Cerebellar nuclear complex (tissue), 1 donor: ENCODE results near the gene PRKCB.
"Not testable (repeated sequence)": the region's sequence is repeated elsewhere in the genome, so short reads cannot be mapped to it uniquely, and the experiment has no call there.

Source experiments
- DNase-seq, 2 experiments: peaks; one replicate each; lab custom pipeline; 2025; lab: John Stamatoyannopoulos, UW

The PRKCB gene

DNA sequence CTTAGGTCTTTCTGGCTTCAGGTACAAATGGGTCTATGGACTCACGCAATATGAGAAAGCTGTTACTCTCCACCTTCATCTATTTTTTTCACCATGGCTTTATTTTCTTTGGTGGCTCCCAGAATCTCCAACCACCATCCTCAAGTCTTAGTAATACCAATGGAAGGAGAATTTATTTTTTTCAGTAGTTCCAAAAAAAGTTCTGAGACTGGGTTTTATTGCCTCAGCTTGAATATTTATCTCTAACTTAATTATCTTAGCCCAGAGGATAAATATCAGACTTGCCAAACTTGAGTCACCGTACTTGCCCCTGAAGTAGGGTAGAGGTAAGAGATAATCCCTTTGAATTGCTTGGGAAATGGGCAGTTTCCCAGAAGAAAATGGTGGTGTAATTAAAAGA lies 397.2 kb downstream of the PRKCB start:
- DNase-seq = no peak

DNA sequence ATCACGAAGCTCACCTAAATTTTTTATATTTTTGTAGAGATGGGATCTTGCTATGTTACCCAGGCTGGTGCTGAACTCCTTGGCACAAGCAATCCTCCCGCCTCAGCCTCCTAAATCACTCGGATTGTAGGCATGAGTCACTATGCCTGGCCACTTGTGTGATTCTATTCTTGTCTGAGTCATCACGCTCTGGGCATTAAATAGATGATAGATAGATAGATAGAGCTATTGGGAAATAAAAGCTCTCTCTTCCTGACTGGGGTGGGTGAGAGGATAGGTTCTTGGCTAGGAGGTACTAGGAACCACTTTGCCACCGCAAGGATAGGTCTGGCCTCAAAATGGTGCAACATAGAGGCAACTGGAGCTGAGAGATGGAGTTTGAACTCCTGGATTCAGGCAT lies 399.0 kb downstream of the PRKCB start:
- DNase-seq = no peak

DNA sequence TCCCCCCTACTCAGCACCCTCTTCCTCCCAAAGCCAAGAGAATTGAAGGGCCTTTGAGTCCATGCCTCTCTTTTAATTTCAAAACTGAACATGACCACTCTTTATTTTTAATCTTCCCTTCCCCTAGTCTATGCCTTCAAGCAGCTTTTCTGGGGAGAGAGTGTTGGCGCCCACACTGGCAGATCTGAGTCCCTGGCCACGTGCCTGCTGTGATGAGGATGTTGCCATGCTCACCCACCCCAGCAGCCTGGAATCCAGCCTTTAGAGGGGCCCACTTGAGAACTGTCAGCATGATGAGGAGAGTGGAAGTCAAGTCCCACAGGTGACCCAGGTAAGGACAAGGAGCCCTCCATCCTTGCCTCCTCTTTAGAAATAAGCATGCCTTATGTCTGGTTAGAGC lies 400.0 kb downstream of the PRKCB start:
- DNase-seq = no peak

DNA sequence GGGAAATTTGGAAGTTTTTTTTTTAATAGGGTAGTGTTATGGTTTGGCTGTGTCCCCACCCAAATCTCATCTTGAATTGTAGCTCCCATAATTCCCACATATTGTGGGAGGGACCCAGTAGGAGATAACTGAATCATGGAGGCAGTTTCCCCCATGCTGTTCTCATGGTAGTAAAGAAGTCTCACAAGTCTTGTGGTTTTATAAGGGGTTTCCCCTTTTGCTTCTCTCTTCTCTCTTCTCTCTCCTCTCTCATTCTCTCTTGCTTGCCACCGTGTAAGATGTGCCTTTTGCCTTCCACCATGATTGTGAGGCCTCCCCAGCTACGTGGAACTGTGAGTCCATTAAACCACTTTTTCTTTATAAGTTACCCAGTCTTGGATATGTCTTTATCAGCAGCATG lies 403.1 kb downstream of the PRKCB start:
- DNase-seq = not testable (repeated sequence)

DNA sequence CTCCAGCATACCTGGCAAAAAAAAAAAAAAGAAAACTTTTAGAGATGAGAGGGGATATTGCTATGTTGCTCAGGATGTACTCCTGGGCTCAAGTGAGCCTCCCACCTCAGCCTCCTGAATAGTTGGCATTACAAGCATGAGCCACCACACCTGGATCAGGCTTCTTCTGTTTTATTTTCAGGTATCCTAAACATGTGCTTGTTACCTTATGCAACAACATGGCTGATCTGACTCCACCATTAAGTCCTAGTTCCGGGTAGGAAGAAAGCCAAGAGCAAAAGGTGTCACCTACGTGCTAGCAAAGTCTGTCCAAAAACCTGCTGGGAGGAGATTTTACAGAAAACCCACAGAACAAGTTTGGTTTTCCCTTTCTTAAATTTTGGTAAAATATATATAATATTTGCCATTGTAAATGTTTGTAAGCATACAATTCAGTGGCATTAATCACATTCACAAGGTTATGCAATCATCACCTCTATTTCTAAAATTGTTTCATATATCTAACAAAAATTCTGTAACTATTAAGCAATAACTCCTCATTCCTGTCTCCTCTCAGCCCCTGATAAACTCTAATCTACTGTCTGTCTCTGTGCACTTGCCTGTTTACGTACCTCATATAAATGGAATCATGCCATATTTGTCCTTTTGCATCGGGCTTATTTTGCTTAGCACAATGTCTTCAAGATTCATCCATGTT lies 411.3 kb downstream of the PRKCB start:
- no peak for DNase-seq

DNA sequence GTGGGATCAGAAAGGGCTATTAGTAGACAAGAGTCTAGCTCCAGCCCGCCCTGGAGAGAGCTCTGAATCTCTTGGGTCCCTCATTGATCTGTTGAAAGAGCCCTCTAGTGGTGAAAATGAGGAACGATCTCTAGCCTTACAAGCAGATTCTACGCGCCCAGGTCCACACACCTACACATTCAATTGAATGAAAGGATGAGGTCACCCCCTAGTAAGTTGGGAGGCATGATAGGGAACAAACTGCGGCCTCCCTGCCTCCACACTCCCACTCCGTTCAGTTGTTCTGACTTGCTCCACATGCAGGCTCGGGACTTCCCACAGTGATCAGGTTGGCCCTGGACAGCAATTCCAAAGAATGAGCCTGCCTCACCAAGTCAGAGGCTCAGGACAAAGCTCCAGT lies 417.4 kb downstream of the PRKCB start:
- peak in 1 of 2 experiments; percentile 1 for DNase-seq

DNA sequence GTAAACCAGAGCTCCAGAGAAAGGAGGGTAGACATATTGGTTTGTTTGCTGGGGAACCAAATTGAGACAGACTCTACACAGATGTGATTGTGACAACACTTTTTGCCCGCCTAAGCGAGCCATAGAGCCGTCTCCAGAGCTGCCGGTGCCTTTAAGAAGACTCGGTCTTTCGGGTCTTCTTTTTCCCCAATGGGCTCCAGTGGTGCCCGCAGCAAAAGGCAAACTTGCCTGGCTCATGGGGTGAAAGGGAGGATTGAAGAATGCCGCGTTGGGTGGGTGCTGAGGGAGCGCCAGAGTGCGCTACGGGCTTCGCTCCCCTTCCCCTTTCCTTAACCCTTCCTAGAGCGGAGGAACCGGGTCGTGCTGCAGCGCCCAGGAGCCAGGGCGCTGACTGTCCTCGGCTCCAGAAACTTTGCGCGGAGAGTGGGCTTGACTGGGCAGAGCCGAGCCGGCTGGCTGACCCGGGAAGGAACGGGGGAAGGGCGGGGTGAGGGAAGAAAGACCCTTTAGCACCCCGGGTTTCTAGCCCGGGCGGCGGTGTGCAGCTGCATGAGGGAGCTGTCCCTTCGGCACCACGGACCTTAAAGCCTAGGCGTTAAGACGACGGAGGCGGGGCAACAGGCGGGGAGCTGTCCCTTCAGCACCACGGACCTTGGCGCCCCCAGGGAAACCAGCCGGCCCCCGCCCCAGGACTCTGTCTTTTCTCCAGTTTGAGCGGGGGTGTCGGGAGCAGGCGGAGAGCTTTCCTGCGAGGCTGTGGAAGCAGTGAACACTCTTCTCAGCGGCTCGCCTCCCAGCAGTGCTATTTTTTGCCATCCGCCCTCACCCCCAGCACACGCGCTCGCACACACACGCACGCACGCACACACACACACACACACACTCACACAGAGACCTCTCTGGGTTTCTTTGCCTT lies 419.9 kb downstream of the PRKCB start, which contains the start of gene CACNG3:
Gene CACNG3 (plus strand): TSS at position 880 of the 916 bp plus-strand sequence. CDS start 420 bp downstream, outside the sequence.
- no peak for DNase-seq

DNA sequence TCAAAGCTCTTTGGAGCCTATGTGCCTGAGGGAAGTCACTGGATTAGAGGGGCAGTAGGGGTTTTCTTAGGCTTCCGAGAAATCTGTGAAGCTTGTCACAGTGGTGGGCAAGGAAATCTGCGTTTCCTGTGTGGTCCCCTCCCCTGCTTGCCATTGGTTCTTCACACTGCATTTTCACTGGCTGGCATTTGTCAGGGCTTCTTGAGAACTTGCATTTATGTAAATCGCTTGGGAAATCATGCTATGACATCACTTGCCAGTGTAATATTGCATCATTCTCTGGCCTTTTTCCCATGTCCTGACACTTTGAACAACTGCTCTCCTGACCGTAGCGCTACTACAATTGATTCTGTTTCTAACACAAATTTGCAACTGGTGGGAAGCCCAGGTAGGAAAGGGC lies 422.2 kb downstream of the PRKCB start:
- DNase-seq = no peak

DNA sequence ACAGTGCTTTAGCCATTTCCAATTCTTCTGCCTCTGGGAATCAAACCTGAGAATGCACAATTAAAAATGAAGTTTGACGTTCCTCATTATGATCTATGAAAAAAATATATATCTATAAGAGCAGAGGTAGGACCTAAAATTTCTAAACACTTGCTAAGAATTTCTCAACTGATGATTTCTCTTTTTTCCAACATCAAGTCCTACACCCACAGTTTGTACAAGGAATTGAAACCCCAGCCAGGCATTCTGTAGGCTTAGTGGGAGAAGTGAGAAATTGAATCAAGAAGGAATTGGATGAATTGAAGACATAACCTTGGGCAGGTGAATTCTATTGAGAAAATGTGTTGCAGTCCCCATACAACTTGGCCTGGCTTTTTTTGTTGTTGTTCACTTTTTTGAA lies 423.0 kb downstream of the PRKCB start:
- no peak for DNase-seq

DNA sequence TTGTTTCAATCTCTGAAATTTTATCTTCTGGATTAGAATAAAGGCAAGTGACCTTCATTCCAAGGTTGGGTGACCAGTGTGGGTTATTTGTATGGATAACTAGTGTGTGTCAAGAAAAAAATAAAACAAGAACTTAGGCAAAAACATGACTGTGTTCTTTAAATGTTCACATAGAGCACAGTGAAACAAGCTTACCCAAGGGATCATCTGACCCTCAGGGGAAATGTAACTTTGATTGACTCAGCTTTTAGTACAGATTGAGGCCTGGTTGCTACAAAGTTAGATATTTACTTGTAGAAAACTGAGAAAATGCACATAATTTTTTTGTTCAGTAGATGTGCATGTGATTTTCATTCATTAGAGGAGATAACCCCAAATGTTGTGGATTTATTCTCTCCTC lies 427.0 kb downstream of the PRKCB start:
- DNase-seq = no peak
